OCI-LY3 (cell line): ENCODE data around the gene SMAD6.

Experiments
- H2AFZ ChIP-seq: fragments of 200-600, 300-600 bp; shearing (Covaris generic); 2 replicates; pipeline ENCODE4 v1.6.0; 2014; ENCODE audit warnings: antibody characterized with exemption, low read depth, low read length
- H3K27ac ChIP-seq: fragments of 200-600, 300-600 bp; sonication (generic); 2 replicates; pipeline ENCODE4 v1.5.1; 2014; ENCODE audit warnings: mild to moderate bottlenecking, low read length, moderate library complexity, mixed read lengths
- H3K27me3 ChIP-seq: fragments of 200-600, 300-600 bp; sonication (generic); 2 replicates; pipeline ENCODE4 v1.6.1; 2014; ENCODE audit warnings: low read depth, low read length, mixed read lengths
- H3K36me3 ChIP-seq: fragments of 200-600, 300-600 bp; sonication (generic); replicated peaks from 2 replicates; pipeline ENCODE3; 2014; ENCODE audit warnings: low read depth, low read length, mixed read lengths
- H3K4me1 ChIP-seq: fragments of 300-600, 200-600 bp; sonication (generic); 2 replicates; pipeline ENCODE4 v1.6.1; 2014; ENCODE audit warnings: low read length, mixed read lengths
- H3K4me2 ChIP-seq: fragments of 200-600, 300-600 bp; sonication (generic); 2 replicates; pipeline ENCODE4 v1.6.1; 2014; ENCODE audit warnings: low read length, mixed read lengths
- H3K4me3 ChIP-seq: fragments of 300-600, 200-600 bp; sonication (generic); 2 replicates; pipeline ENCODE4 v1.5.1; 2014; ENCODE audit warnings: antibody characterized with exemption, mild to moderate bottlenecking, low read length, moderate library complexity
- H3K79me2 ChIP-seq: fragments of 300-600, 200-600 bp; shearing (Covaris generic); 2 replicates; pipeline ENCODE4 v1.6.1; 2014; ENCODE audit warnings: mild to moderate bottlenecking, low read length, mixed read lengths
- H3K9ac ChIP-seq: fragments of 300-600, 200-600 bp; shearing (Covaris generic); 2 replicates; pipeline ENCODE4 v1.6.0; 2014; ENCODE audit warnings: mild to moderate bottlenecking, low read length, moderate library complexity
- H3K9me3 ChIP-seq: fragments of 200-600, 300-600 bp; shearing (Covaris generic); 2 replicates; pipeline ENCODE4 v1.6.1; 2014; ENCODE audit warnings: low read length, mixed read lengths; ENCODE audit not compliant: insufficient read depth
- H4K20me1 ChIP-seq: fragments of 200-600, 300-600 bp; sonication (generic); 2 replicates; pipeline ENCODE4 v1.6.1; 2016; ENCODE audit warnings: low read length, mixed read lengths; ENCODE audit not compliant: insufficient read depth
- EZH2phosphoT487 ChIP-seq: fragments of 200-600 bp; shearing (Covaris generic); IDR thresholded peaks from 2 replicates; pipeline ENCODE4 v1.6.1; 2018; ENCODE audit warnings: antibody characterized with exemption, mixed run types, low read depth
- TF ChIP-seq, protein P1 (sequence below): fragments of 200-600, 300-600 bp; sonication (generic); IDR thresholded peaks from 2 replicates; pipeline ENCODE4 v1.5.1; 2014; ENCODE audit warnings: antibody characterized with exemption, low read length, low read depth

Gene SMAD6

DNA sequence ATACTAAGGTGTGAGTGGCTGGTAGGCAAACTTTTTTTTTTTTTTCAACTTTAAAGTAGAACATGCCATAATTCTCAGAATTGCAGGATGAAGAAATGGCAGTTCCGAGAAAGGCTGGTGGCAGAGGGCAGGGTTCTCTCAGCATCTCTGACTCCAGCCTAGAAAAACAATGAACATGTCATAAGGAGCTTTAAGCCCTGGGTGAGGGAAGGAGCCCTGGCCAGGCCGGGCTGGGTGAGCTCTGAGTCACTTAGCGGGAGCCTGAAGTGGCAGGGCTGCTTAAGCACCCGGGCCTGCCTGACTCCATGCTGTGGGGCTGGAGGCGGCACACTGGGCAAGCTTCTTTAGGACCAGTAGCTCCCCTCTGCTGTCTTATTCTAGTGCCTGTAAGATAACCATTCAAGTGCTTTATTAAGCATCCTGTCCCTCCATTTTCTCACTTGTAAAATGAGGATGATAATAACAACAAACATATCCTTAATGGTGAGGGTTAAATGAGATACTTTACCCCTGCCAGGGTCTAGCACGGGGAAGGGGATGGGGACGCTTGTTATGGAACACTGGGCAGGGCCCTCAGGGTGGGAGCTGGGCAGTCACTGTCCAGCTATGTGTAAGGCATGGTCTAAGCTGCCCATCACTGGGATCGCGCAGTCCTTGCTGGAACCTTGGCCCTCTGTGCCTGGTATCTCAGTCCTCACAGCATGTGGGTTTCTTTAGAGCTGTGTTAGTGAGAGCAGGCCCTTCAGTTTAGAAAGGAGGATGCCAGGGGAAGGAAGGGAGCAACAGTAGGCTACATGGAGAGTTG lies 18.4 kb downstream of the SMAD6 start:
- no peak overlapping the region for H3K27ac ChIP-seq
- H3K9me3 ChIP-seq = no peaks in the 10 kb centered on the region
- H3K36me3 ChIP-seq = no peaks in the 10 kb centered on the region
- H3K27me3 ChIP-seq = no peaks in the 10 kb centered on the region
- no peak overlapping the region for H3K9ac ChIP-seq
- TF ChIP-seq EZH2phosphoT487 = no peak
- TF ChIP-seq, protein P1, sequence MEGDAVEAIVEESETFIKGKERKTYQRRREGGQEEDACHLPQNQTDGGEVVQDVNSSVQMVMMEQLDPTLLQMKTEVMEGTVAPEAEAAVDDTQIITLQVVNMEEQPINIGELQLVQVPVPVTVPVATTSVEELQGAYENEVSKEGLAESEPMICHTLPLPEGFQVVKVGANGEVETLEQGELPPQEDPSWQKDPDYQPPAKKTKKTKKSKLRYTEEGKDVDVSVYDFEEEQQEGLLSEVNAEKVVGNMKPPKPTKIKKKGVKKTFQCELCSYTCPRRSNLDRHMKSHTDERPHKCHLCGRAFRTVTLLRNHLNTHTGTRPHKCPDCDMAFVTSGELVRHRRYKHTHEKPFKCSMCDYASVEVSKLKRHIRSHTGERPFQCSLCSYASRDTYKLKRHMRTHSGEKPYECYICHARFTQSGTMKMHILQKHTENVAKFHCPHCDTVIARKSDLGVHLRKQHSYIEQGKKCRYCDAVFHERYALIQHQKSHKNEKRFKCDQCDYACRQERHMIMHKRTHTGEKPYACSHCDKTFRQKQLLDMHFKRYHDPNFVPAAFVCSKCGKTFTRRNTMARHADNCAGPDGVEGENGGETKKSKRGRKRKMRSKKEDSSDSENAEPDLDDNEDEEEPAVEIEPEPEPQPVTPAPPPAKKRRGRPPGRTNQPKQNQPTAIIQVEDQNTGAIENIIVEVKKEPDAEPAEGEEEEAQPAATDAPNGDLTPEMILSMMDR = no peak
- no peaks in the 10 kb centered on the region for H4K20me1 ChIP-seq
- no peak overlapping the region for H2AFZ ChIP-seq
- H3K4me1 ChIP-seq = no peaks in the 10 kb centered on the region
- no peak overlapping the region for H3K4me2 ChIP-seq
- no peaks in the 10 kb centered on the region for H3K79me2 ChIP-seq
- H3K4me3 ChIP-seq = no peak overlapping the region

- H2AFZ ChIP-seq = no peak overlapping the region
- no peak overlapping the region for H3K27ac ChIP-seq
- H3K4me3 ChIP-seq = no peak overlapping the region
- H3K36me3 ChIP-seq = no peaks in the 10 kb centered on the region
- H3K9me3 ChIP-seq = no peaks in the 10 kb centered on the region
- H3K4me1 ChIP-seq = no peaks in the 10 kb centered on the region
- no peak for TF ChIP-seq EZH2phosphoT487
- TF ChIP-seq, protein P1 = no peak
- no peaks in the 10 kb centered on the region for H3K27me3 ChIP-seq
- no peak overlapping the region for H3K9ac ChIP-seq
- no peak overlapping the region for H3K4me2 ChIP-seq
- H3K79me2 ChIP-seq = no peaks in the 10 kb centered on the region
- H4K20me1 ChIP-seq = no peaks in the 10 kb centered on the region
Measured at GRCh38 chr15:66721020-66721419, 19.0 kb downstream of the SMAD6 start.

GRCh38 chr15:66721501-66721937 lies 19.5 kb downstream of the SMAD6 start:
- Histone ChIP-seq H3K9me3 (no peaks in the 10 kb centered on the region), H3K4me2 (no peak overlapping the region), H3K36me3 (no peaks in the 10 kb centered on the region), H3K4me3 (no peak overlapping the region), H2AFZ (no peak overlapping the region), H3K4me1 (no peaks in the 10 kb centered on the region), H3K27ac (no peak overlapping the region), H3K27me3 (no peaks in the 10 kb centered on the region), H4K20me1 (no peaks in the 10 kb centered on the region), H3K79me2 (no peaks in the 10 kb centered on the region), H3K9ac (no peak overlapping the region)
- TF ChIP-seq EZH2phosphoT487 = no peak
- TF ChIP-seq, protein P1 = no peak

DNA sequence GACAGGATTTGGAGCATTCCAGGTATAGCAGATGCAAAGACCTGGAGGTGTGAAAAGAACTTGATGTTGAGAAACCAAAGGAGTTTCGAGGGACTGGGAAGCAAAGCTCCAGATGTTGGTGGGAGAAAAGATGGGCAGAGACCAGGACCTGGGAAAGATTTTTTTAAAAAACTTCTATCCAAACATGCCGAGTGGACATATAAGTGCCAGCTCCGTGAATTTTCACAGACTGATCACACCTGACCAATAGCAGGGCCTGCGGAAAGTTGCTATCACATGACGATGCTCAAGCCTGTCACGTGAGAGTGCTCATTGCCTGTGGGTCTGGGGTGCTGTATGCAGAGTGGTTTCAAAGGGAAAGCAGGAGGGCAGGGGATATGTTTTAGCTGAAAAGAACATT lies 19.9 kb downstream of the SMAD6 start:
- H3K27me3 ChIP-seq = no peaks in the 10 kb centered on the region
- no peaks in the 10 kb centered on the region for H3K4me1 ChIP-seq
- H2AFZ ChIP-seq = no peak overlapping the region
- H3K27ac ChIP-seq = no peak overlapping the region
- TF ChIP-seq, protein P1 = no peak
- no peak overlapping the region for H3K4me3 ChIP-seq
- H3K9me3 ChIP-seq = no peaks in the 10 kb centered on the region
- no peaks in the 10 kb centered on the region for H3K79me2 ChIP-seq
- no peak overlapping the region for H3K9ac ChIP-seq
- no peak overlapping the region for H3K4me2 ChIP-seq
- no peaks in the 10 kb centered on the region for H4K20me1 ChIP-seq
- H3K36me3 ChIP-seq = no peaks in the 10 kb centered on the region
